ENCODE data around the gene TSPAN18. TPM values are rescaled to one million over a fixed set of nuclear protein-coding genes. Genes with fewer than 3 reads are reported as not detected.

Gene TSPAN18
- total and polyA plus RNA-seq, 11 donors, result 40.0 to 151 (median 74.9) TPM

- H3K4me1 ChIP-seq, result peaks cover 0 to 7% (median 0%) of the 10 kb centered on the region in 12 donors
- peaks cover 0 to 6% (median 0%) of the 10 kb centered on the region in 12 donors for H3K9me3 ChIP-seq
- DNase-seq (no peak), ATAC-seq (no peak)
- no peak overlapping the region for H3K4me3 ChIP-seq
- 90 to 100% (median 94%) methylated on average over 3 of the region's 3 CpGs for WGBS, 4 donors
- no peak overlapping the region for H3K27ac ChIP-seq
- no peak for TF ChIP-seq CTCF (IDR thresholded peaks at IDR 0.05)
- TF ChIP-seq POLR2A (IDR thresholded peaks at IDR 0.05), result no peak
- no peaks in the 10 kb centered on the region for H3K36me3 ChIP-seq
- no peaks in the 10 kb centered on the region for H3K27me3 ChIP-seq
- intact Hi-C loops (cut with DNase I), result loop anchor here in 1 of 10 donors (10.0 kb wide), 1 partner anchor 584 kb away; no protein-coding TSS in a partner anchor
Observed at GRCh38 chr11:44709281-44709562, 17.5 kb upstream of the TSPAN18 start.

- Histone ChIP-seq H3K4me3 (no peak overlapping the region), H3K27ac (no peak overlapping the region), H3K36me3 (no peaks in the 10 kb centered on the region), H3K27me3 (no peaks in the 10 kb centered on the region), H3K9me3 (peaks cover 0 to 6% (median 0%) of the 10 kb centered on the region in 12 donors), H3K4me1 (peaks cover 0 to 7% (median 0%) of the 10 kb centered on the region in 12 donors)
- DNase-seq (no peak), ATAC-seq (no peak)
- TF ChIP-seq POLR2A (IDR thresholded peaks at IDR 0.05), result no peak
- no peak for TF ChIP-seq CTCF (IDR thresholded peaks at IDR 0.05)
- 71 to 74% (median 72%) methylated on average over 3 of the region's 3 CpGs for WGBS, 4 donors
- intact Hi-C loops (cut with DNase I), result loop anchor here in 2 of 10 donors (10.0 kb wide), 2 partner anchors 395 to 585 kb away; no protein-coding TSS in a partner anchor
Observed at GRCh38 chr11:44709966-44710365, 16.8 kb upstream of the TSPAN18 start.

GRCh38 chr11:44711113-44711786, 15.5 kb upstream of the TSPAN18 start:
- H3K4me1 ChIP-seq, result peaks cover 0 to 7% (median 0%) of the 10 kb centered on the region in 12 donors
- TF ChIP-seq POLR2A (IDR thresholded peaks at IDR 0.05) (no peak), CTCF (IDR thresholded peaks at IDR 0.05) (no peak)
- no peaks in the 10 kb centered on the region for H3K27me3 ChIP-seq
- ATAC-seq, result no peak
- 76 to 82% (median 77%) methylated on average over 6 of the region's 6 CpGs for WGBS, 4 donors
- H3K9me3 ChIP-seq, result peaks cover 0 to 6% (median 0%) of the 10 kb centered on the region in 12 donors
- no peak overlapping the region for H3K4me3 ChIP-seq
- DNase-seq, result no peak
- intact Hi-C loops (cut with DNase I), result loop anchor here in 1 of 10 donors (10.0 kb wide), 1 partner anchor 394 kb away; no protein-coding TSS in a partner anchor
- H3K36me3 ChIP-seq, result no peaks in the 10 kb centered on the region
- no peak overlapping the region for H3K27ac ChIP-seq

GRCh38 chr11:44711787-44712608, 14.8 kb upstream of the TSPAN18 start:
- H3K4me1 ChIP-seq, result peaks cover 0 to 7% (median 0%) of the 10 kb centered on the region in 12 donors
- ATAC-seq (no peak), DNase-seq (no peak)
- no peak overlapping the region for H3K27ac ChIP-seq
- TF ChIP-seq CTCF (IDR thresholded peaks at IDR 0.05), result no peak
- TF ChIP-seq POLR2A (IDR thresholded peaks at IDR 0.05), result no peak
- intact Hi-C loops (cut with DNase I), result loop anchor here in 1 of 10 donors (10.0 kb wide), 1 partner anchor 393 kb away; no protein-coding TSS in a partner anchor
- H3K4me3 ChIP-seq, result no peak overlapping the region
- 80 to 88% (median 85%) methylated on average over 16 of the region's 16 CpGs for WGBS, 4 donors
- H3K36me3 ChIP-seq, result no peaks in the 10 kb centered on the region
- no peaks in the 10 kb centered on the region for H3K27me3 ChIP-seq
- H3K9me3 ChIP-seq, result peaks cover 0 to 5% (median 0%) of the 10 kb centered on the region in 12 donors
